WTC11 (cell line): ENCODE results near the gene KCNIP4.

ENCODE experiments used
- CREM ChIP-seq: sonication (generic); formaldehyde crosslinking; IDR thresholded peaks from 2 replicates; pipeline ENCODE4 v1.8.1; 2022; ENCODE audit warnings: mild to moderate bottlenecking, missing genetic modification reagents, moderate library complexity
- CTCF ChIP-seq: fragments of 200-600 bp; IDR thresholded peaks from 2 replicates; pipeline ENCODE4 v1.8.0; 2022; ENCODE audit warnings: antibody characterized with exemption
- ELF4 ChIP-seq: sonication (generic); formaldehyde crosslinking; IDR thresholded peaks from 2 replicates; pipeline ENCODE4 v1.8.1; 2022; ENCODE audit warnings: low read depth, mild to moderate bottlenecking, moderate library complexity, missing genetic modification reagents
- ESRRA ChIP-seq: sonication (generic); formaldehyde crosslinking; IDR thresholded peaks from 2 replicates; pipeline ENCODE4 v1.8.1; 2022; ENCODE audit warnings: mild to moderate bottlenecking, missing genetic modification reagents, borderline replicate concordance
- ETV6 ChIP-seq: sonication (generic); formaldehyde crosslinking; IDR thresholded peaks from 2 replicates; pipeline ENCODE4 v1.8.1; 2022; ENCODE audit warnings: mild to moderate bottlenecking, missing genetic modification reagents
- GRHL2 ChIP-seq: fragments of 250-450 bp; sonication (Bioruptor Pico); IDR thresholded peaks from 2 replicates; pipeline ENCODE4 v1.8.0; 2022; ENCODE audit warnings: mild to moderate bottlenecking, moderate library complexity; ENCODE audit not compliant: insufficient replicate concordance, severe bottlenecking
- HMGXB4 ChIP-seq: sonication (generic); formaldehyde crosslinking; IDR thresholded peaks from 2 replicates; pipeline ENCODE4 v1.8.1; 2023; ENCODE audit warnings: mild to moderate bottlenecking, moderate library complexity, missing genetic modification reagents
- JUN ChIP-seq: sonication (generic); formaldehyde crosslinking; IDR thresholded peaks from 2 replicates; pipeline ENCODE4 v1.8.0; 2023; ENCODE audit warnings: mild to moderate bottlenecking, missing genetic modification reagents
- NFE2L1 ChIP-seq: sonication (generic); formaldehyde crosslinking; IDR thresholded peaks from 2 replicates; pipeline ENCODE4 v1.8.1; 2023; ENCODE audit warnings: missing genetic modification reagents
- NFYB ChIP-seq: sonication (generic); formaldehyde crosslinking; conservative IDR thresholded peaks from 2 replicates; pipeline ENCODE4 v1.8.0; 2022; ENCODE audit warnings: low read depth, missing genetic modification reagents
- SMAD3 ChIP-seq: sonication (generic); formaldehyde crosslinking; IDR thresholded peaks from 2 replicates; pipeline ENCODE4 v1.8.0; 2022; ENCODE audit warnings: missing genetic modification reagents, mild to moderate bottlenecking, borderline replicate concordance
- SP1 ChIP-seq: sonication (generic); formaldehyde crosslinking; conservative IDR thresholded peaks from 2 replicates; pipeline ENCODE4 v1.8.1; 2022; ENCODE audit warnings: missing genetic modification reagents
- ZBTB43 ChIP-seq: sonication (generic); formaldehyde crosslinking; IDR thresholded peaks from 2 replicates; pipeline ENCODE4 v1.8.1; 2023; ENCODE audit warnings: mild to moderate bottlenecking, missing genetic modification reagents
- ZNF423 ChIP-seq: fragments of 250-450 bp; sonication (Bioruptor Pico); IDR thresholded peaks from 2 replicates; pipeline ENCODE4 v2.1.2; 2022; ENCODE audit warnings: mild to moderate bottlenecking, moderate library complexity

- TF ChIP-seq CTCF (no peak), HMGXB4 (no peak), NFYB (CRISPR knock-in tag) (no peak), ESRRA (CRISPR knock-in tag) (no peak), NFE2L1 (no peak), JUN (no peak), SP1 (no peak), ZNF423 (CRISPR knock-in tag) (no peak), ETV6 (CRISPR knock-in tag) (no peak), CREM (CRISPR knock-in tag) (no peak), ZBTB43 (CRISPR knock-in tag) (no peak), GRHL2 (CRISPR knock-in tag) (no peak), SMAD3 (no peak), ELF4 (CRISPR knock-in tag) (no peak)
Measured at GRCh38 chr4:21962691-21963090, 14.1 kb upstream of the KCNIP4 start.
